NK-92 (cell line): Measurements from ENCODE around the gene SFMBT1.

Experiments
- DNase-seq: peaks from one replicate; lab custom pipeline; 2025; ENCODE audit not compliant: unreplicated experiment; lab: John Stamatoyannopoulos, UW

Gene SFMBT1

DNA sequence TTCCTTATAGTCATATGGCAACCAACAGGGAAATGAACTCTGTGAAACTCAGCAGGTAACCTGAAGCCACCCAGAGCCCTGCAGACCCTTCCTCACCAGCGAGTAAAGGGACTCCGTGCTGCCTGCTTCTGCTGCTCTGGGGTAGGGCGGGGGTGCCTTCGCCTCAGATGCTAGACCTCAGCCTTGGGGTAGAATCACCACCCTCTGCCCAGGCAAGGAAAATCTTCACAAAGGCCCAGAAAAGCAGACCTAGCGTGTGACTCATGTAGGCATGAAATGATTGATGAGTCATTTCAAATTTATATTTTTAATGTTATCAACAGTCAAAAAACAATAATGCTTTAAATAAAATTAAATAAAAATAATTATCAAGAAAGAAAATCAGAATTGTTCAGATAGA, 155.1 kb downstream of the SFMBT1 start:
- DNase-seq, result no peak

DNA sequence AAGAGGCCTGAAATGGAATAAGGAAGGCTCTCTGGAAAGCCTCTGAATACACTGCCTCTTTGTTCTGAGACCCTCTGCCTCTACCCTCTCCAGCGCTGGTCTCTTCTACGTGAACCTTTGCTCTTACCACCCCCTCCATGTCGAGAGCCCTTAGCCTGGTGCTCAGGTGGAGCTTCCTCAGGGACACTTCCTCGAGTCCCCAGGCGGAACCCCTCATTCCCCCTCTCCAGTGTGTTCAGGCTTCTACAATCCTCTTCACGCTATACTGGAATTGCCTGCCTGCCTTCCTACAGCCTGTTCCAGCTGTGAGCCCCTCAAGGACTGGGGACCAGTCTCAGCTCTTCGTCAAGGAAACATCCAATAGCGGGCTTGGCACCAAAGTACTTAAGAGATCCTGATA, 156.0 kb downstream of the SFMBT1 start:
- DNase-seq, result no peak

DNA sequence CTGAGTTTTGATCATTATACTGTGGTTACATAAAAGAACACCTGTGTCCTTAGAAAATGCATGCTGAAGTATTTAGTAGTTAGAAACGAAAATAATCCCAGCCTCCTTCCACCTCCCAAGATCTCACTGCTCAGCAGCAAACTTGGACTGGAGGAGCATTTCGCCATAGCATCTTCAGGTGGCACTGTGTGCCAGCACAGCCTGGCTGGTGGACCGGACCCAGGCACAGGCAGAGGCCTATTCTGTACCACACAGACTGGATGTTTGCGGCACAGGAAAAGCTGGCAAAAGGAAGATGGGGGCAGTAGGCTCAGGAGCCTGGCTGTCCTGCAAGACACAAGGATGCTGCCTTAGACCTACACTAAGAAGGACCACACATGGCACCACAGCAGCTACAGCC, 158.7 kb downstream of the SFMBT1 start:
- DNase-seq, result no peak

DNA sequence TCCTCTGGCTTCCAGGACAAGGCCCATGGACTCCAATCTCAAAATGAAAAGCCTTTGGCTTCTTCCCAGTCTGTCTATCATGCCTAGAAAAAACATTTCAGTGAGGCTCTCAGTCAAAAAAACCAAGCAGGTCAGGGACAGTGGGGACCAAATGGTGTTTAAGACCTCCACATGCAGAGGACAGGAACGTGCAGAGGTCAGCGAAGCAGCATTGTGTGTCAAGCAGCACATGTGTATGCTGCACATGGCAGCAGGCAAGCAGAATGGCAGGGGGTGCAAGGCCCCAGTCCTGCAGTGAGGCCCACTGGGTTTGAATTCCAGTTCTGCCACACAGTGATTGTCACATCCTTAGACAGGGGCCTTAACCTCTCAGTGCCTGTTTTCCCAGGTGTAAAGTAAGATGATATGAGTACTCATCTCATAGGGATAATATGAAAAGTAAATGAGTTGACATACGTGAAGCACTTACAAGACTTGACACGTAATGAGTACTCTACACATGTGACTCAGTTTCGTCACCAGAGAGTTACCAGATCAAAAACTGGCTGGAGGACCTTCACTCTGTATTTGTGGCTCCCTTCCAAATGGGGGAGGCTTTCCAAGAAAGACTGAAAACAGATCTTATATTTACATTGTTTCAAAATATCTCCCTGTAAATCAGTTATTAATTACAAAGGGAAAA, 159.7 kb downstream of the SFMBT1 start:
- DNase-seq, result no peak

- no peak for DNase-seq
Observed at GRCh38 chr3:52882377-52882776, 163.5 kb downstream of the SFMBT1 start.

DNA sequence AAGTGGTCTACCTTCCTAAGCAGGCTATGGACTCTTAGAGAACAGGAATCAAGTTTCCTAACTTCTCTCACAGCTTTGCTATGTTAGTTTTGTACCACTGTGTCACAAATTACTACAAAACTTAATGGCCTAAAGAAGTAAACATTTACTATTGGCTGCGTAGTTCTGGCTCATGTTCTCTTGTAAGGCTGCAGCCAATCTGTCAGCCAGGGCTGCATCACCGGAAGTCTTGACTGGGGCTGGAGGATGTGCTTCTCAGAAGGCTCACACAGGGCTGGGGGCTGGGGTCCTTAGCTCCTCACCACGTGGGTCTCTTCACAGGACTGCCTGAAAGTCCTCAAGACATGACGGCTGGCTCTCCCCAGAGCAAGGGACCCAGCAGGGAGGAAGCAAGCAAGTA, 164.0 kb downstream of the SFMBT1 start:
- DNase-seq, result no peak

GRCh38 chr3:52880474-52880873, 165.4 kb downstream of the SFMBT1 start:
- DNase-seq, result no peak

DNA sequence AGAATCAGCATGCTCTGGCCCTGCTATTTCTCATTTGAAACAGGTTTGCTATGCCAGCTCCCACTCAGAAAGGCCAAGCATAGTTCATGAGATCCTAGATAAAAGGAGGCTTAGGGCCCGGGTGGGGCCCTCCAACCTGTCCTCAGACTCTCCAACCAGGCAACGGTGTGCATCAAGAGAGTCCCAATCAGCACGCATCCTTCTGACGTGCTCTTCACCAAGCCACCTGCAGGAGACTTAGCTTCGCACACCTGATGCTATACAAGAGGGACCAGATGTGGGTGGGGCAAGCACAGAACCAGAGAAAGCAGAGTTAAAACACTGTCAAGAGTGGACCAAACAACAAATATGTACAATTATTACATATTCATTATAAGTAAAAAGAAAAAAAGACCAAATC, 165.8 kb downstream of the SFMBT1 start:
- no peak for DNase-seq

- DNase-seq, result no peak
Observed at GRCh38 chr3:52879581-52879980, 166.3 kb downstream of the SFMBT1 start.

DNA sequence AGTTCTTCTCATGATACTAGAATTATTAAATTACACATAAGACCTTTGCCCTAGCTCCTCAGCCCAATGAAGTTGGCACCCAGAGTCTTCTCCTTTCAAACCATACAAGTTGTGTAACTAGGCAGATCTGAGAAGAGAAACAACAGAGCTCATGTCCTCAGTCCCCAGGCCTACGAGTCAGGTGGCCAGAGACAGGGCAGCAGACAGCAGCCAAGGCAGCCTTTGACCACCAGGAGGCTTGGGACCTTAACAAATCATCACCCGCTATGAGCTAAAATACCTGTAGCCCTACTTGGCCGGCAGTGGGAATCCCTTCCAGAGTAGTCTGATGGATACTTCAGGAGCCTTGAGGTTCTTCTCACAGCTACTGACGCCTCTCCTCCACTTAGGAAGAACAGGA, 166.8 kb downstream of the SFMBT1 start:
- no peak for DNase-seq

GRCh38 chr3:52877085-52877484, 168.8 kb downstream of the SFMBT1 start:
- DNase-seq, result no peak

GRCh38 chr3:52874864-52875587, 170.8 kb downstream of the SFMBT1 start:
- no peak for DNase-seq

GRCh38 chr3:52874160-52874701, 171.6 kb downstream of the SFMBT1 start:
- no peak for DNase-seq

- DNase-seq, result no peak
Observed at GRCh38 chr3:52873433-52874159, 172.3 kb downstream of the SFMBT1 start.

GRCh38 chr3:52872245-52872644, 173.6 kb downstream of the SFMBT1 start:
- no peak for DNase-seq

DNA sequence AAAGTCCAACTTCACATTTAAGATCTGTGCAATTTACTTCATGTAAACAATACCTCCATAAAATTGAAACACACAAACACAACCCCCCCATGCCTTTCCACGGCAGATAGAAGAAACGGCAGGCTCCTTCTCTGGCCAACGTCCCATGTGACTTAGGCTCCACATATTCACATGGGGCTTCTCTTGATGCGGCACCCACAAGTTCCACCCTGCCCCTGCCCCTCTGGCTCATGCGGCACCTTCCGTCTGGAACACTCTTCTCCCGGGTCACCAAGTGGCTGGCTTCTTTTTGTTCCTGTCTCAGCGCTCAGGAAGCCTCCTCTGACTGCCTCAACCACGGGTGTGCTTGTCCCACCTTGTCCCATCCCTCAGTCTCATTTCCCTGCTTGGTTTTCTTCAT, 174.1 kb downstream of the SFMBT1 start:
- no peak for DNase-seq

DNA sequence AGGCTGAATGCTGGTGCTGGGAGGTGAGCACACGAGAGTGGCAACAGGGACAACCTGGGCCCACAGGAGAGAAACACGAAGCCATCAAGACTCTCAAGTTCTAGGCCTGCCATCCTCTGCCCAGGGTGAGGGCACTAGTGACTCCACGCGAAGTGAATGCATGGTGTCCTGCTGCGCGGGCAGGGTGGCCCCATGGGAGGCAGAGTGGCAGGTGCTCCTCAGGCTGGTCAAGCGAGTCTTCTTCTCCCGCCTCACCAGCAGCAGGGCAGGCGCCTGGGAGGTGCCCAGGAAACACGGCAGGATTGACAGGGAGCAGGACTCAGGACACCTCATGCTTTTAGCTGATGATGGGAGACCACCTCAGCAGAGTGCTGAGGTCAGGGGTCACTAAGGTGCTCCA, 175.4 kb downstream of the SFMBT1 start:
- no peak for DNase-seq

DNA sequence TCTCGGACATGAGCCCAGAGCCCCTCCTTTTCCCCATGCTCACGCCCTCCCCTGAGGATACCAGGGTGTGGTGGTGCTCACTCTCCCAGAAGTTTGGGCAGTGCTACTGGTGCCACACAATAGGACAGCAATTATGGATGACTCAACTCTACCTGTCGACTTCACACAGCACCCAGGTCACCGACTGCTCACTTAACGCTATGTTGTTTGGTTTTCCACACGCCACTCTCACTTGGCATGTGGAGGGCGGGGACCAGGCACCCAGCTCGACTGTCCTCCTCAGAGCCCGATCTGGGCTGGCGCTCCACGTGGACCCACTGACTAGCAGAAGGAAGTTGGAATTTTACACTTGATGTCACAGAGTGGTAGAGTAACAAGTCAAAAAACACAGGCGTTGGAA, 179.4 kb downstream of the SFMBT1 start:
- DNase-seq, result no peak

DNA sequence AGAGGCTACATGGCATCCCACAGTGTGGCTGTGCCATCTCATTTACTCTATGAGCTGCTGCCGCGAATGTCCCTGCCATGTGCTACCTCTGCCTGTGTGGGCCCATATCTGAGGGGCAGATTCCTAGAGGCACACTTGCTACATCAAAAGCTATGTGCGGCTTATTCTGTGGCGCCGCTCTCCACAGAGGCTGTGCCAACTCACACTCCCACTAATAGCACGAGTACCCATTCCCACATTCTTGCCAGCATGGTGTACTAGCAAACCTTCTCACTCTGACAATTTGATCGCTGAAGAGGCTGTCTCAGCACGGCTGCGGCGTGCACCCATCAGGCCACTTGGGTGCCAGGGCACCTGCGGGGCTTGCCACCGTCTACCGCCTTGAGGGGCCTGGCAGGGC, 179.9 kb downstream of the SFMBT1 start:
- DNase-seq, result no peak

DNA sequence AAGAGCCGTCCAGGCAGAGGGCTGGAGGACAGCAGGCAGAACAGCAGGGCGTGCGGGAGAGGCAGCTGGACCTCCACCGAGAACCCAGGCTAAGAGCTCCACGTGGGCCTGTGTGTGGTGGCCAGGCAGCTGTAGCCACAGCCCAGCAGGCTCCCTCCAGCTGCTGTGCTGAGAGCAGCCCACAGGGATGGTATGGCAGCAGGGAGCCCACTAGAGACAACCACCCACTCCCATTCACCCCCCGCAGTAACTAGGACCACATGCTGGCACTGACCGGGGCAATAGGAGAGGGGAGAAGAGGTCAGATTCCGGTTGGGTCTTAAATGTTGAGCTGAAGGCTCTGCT, 185.5 kb downstream of the SFMBT1 start:
- no peak for DNase-seq

DNA sequence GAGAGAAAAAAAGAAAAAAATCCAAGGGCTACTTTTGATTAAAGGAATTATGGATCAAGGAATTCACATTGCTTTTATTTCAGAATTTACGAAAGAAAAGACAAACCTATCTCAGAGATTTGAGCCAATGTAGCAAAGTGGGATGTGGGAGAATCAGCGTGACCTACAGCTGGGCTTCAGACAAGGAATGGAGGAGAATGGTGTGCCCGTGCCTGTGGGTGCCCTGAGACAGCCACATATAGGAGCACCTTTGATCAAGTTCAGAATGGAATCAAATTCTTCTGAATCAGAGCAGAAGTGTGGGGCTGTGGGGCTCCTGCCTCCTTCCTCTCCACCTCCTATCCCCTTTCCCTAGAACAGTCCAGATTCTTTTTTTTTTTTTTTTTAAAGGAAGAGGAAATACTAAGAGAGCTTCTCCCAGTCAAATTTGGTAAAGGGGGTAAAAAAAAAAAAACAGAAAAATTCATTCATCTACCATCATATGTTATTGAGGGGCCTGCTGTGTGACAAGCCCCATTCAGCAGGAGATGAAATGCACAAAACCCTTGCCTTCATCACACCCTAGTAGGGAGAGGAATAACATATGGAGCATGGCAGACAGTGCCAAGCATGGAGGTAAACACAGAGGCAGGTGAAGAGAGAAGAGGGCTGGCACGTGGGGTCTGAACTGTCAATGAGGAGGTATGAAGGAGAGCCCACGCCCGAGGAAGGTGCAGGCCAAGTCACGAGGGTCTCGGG, 186.0 kb downstream of the SFMBT1 start:
- DNase-seq, result no peak
